Endodermal cell (in vitro differentiated cells): ENCODE results near the gene PCDHB3. TPM values are rescaled to one million over a fixed set of nuclear protein-coding genes. Genes with fewer than 3 reads are reported as not detected.
A peak's percentile ranks its signal among the peaks of the same experiment; 100 is the strongest.

Experiments used
- DNase-seq: peaks from one replicate; pipeline ENCODE4 v3.0.0-alpha.2; 2017
- H3K27ac ChIP-seq: 2 replicates; pipeline ENCODE4 v1.5.1; 2013; ENCODE audit warnings: mild to moderate bottlenecking, low read depth, low read length, moderate library complexity
- H3K27me3 ChIP-seq: 2 replicates; pipeline ENCODE4 v1.6.1; 2013; ENCODE audit warnings: mild to moderate bottlenecking, low read length, moderate library complexity; ENCODE audit not compliant: insufficient read depth, control insufficient read depth, poor library complexity, severe bottlenecking
- H3K36me3 ChIP-seq: 2 replicates; pipeline ENCODE4 v1.7.0; 2013; ENCODE audit warnings: mild to moderate bottlenecking, low read length, moderate library complexity; ENCODE audit not compliant: control insufficient read depth, insufficient read depth
- H3K4me1 ChIP-seq: one replicate; pipeline ENCODE4 v1.7.0; 2013; ENCODE audit warnings: low read length; ENCODE audit not compliant: control insufficient read depth, insufficient read depth
- H3K4me3 ChIP-seq: 2 replicates; pipeline ENCODE4 v1.5.1; 2013; ENCODE audit warnings: mild to moderate bottlenecking, low read length, moderate library complexity
- H3K9ac ChIP-seq: 2 replicates; pipeline ENCODE4 v1.6.1; 2013; ENCODE audit warnings: mild to moderate bottlenecking, low read length, moderate library complexity; ENCODE audit not compliant: poor library complexity, severe bottlenecking; ENCODE audit errors: extremely low read depth
- H3K9me3 ChIP-seq: 2 replicates; pipeline ENCODE4 v1.6.1; 2013; ENCODE audit warnings: mild to moderate bottlenecking, low read length, moderate library complexity; ENCODE audit not compliant: control insufficient read depth
- H3K27ac Mint-ChIP-seq: 2 replicates; pipeline ENCODE4 v1.8.0; 2020; ENCODE audit warnings: mixed read lengths
- H3K27me3 Mint-ChIP-seq: 2 replicates; pipeline ENCODE4 v1.8.0; 2021; ENCODE audit warnings: mild to moderate bottlenecking, mixed read lengths; ENCODE audit not compliant: insufficient read depth
- H3K36me3 Mint-ChIP-seq: 2 replicates; pipeline ENCODE4 v1.8.0; 2020; ENCODE audit warnings: low read depth, mixed read lengths
- H3K4me1 Mint-ChIP-seq: 2 replicates; pipeline ENCODE4 v1.8.0; 2020; ENCODE audit warnings: mixed read lengths
- H3K4me3 Mint-ChIP-seq: 2 replicates; pipeline ENCODE4 v1.8.0; 2020; ENCODE audit warnings: mild to moderate bottlenecking, moderate library complexity, mixed read lengths
- H3K9me3 Mint-ChIP-seq: 2 replicates; pipeline ENCODE4 v1.8.0; 2020; ENCODE audit warnings: mild to moderate bottlenecking, mixed read lengths
- WGBS, 2 experiments: methylation state at CpG; one replicate each; pipeline versions ENCODE4 v1.1.5 to v1.1.7; 2013; ENCODE audit warnings: missing lambda C conversion rate in 2 of 2, mixed read lengths in 1 of 2; ENCODE audit not compliant: insufficient coverage in 1 of 2, insufficient read length in 1 of 2; 5-methylcytosine and 5-hydroxymethylcytosine counted together
- total RNA-seq, 2 donors: library from RNA; stranded (reverse); fragmentation: NEBNext Ultra II Directional in 1 of 2; extraction: Animal tissue kit (Norgen Biotek cat#: 25700) in 1 of 2; gene quantifications; 2 replicates in 1 of 2; 3 replicates in 1 of 2; pipeline ENCODE4 v1.2.1, GENCODE V29; 2021
- TF ChIP-seq, protein P1 (sequence below): fragments of 200-600 bp; sonication (generic); conservative IDR thresholded peaks from 2 replicates; pipeline ENCODE4 v1.5.0; 2021; ENCODE audit warnings: antibody characterized with exemption, mild to moderate bottlenecking

The PCDHB3 gene
- total RNA-seq, 2 donors from 2014 or later = 4.3 to 17.7 TPM

GRCh38 chr5:141051521-141051866 lies 48.8 kb upstream of the PCDHB3 start:
- peak overlapping the region; percentile 84 for H3K4me3 ChIP-seq
- peaks cover 35% of the 10 kb centered on the region for H3K27me3 ChIP-seq
- TF ChIP-seq, protein P1, sequence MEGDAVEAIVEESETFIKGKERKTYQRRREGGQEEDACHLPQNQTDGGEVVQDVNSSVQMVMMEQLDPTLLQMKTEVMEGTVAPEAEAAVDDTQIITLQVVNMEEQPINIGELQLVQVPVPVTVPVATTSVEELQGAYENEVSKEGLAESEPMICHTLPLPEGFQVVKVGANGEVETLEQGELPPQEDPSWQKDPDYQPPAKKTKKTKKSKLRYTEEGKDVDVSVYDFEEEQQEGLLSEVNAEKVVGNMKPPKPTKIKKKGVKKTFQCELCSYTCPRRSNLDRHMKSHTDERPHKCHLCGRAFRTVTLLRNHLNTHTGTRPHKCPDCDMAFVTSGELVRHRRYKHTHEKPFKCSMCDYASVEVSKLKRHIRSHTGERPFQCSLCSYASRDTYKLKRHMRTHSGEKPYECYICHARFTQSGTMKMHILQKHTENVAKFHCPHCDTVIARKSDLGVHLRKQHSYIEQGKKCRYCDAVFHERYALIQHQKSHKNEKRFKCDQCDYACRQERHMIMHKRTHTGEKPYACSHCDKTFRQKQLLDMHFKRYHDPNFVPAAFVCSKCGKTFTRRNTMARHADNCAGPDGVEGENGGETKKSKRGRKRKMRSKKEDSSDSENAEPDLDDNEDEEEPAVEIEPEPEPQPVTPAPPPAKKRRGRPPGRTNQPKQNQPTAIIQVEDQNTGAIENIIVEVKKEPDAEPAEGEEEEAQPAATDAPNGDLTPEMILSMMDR = no peak
- no peaks in the 10 kb centered on the region for H3K4me1 ChIP-seq
- DNase-seq = peak; percentile 75
- H3K4me3 Mint-ChIP-seq = peak overlapping the region; percentile 64
- H3K27me3 Mint-ChIP-seq = peaks cover 62% of the 10 kb centered on the region
- no peaks in the 10 kb centered on the region for H3K36me3 ChIP-seq
- no peaks in the 10 kb centered on the region for H3K9me3 Mint-ChIP-seq
- no peak overlapping the region for H3K27ac Mint-ChIP-seq
- H3K9ac ChIP-seq = no peak overlapping the region
- no peaks in the 10 kb centered on the region for H3K9me3 ChIP-seq
- 12 to 13% methylated on average over 19 of the region's 19 CpGs for WGBS, 2 experiments
- H3K36me3 Mint-ChIP-seq = no peaks in the 10 kb centered on the region
- no peak overlapping the region for H3K27ac ChIP-seq
- H3K4me1 Mint-ChIP-seq = peaks cover 5% of the 10 kb centered on the region

GRCh38 chr5:141077826-141078225 lies 22.4 kb upstream of the PCDHB3 start:
- H3K27ac Mint-ChIP-seq = no peak overlapping the region
- H3K9ac ChIP-seq = no peak overlapping the region
- H3K9me3 Mint-ChIP-seq = peaks cover 5% of the 10 kb centered on the region
- TF ChIP-seq, protein P1 = no peak
- H3K4me3 ChIP-seq = no peak overlapping the region
- H3K4me3 Mint-ChIP-seq = peak overlapping the region; percentile 61
- no peaks in the 10 kb centered on the region for H3K9me3 ChIP-seq
- WGBS, 2 experiments = 96 to 99% methylated on average over 15 to 17 of the region's 17 CpGs
- DNase-seq = no peak
- H3K4me1 ChIP-seq = no peaks in the 10 kb centered on the region
- no peaks in the 10 kb centered on the region for H3K36me3 Mint-ChIP-seq
- peaks cover 22% of the 10 kb centered on the region for H3K27me3 Mint-ChIP-seq
- H3K27ac ChIP-seq = no peak overlapping the region
- no peaks in the 10 kb centered on the region for H3K4me1 Mint-ChIP-seq
- H3K27me3 ChIP-seq = no peaks in the 10 kb centered on the region
- H3K36me3 ChIP-seq = no peaks in the 10 kb centered on the region

DNA sequence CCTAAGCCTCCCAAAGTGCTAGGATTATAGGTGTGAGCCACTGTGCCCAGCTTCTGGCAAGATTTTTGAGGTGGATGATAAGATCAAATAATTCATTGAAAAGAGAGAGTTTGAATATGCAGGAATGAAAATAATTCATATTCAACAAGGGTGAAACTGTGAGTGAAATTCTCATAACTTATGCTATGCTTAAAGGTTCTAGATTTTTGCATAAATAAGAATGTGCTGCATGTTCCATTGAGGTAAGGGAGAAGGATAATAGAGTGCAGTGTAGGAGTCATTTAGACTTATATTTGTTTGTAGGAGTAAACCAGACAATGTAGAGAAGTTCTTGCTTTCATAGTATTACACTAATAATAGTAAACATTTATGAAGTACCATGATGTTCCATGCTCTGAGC lies 18.0 kb upstream of the PCDHB3 start:
- H3K9me3 Mint-ChIP-seq = peaks cover 9% of the 10 kb centered on the region
- no peak overlapping the region for H3K4me3 Mint-ChIP-seq
- no peak overlapping the region for H3K27ac Mint-ChIP-seq
- no peak overlapping the region for H3K4me3 ChIP-seq
- H3K4me1 Mint-ChIP-seq = no peaks in the 10 kb centered on the region
- no peaks in the 10 kb centered on the region for H3K27me3 ChIP-seq
- H3K36me3 ChIP-seq = no peaks in the 10 kb centered on the region
- H3K4me1 ChIP-seq = no peaks in the 10 kb centered on the region
- H3K9ac ChIP-seq = no peak overlapping the region
- H3K36me3 Mint-ChIP-seq = no peaks in the 10 kb centered on the region
- DNase-seq = no peak
- peaks cover 28% of the 10 kb centered on the region for H3K27me3 Mint-ChIP-seq
- TF ChIP-seq, protein P1 = no peak
- H3K9me3 ChIP-seq = no peaks in the 10 kb centered on the region
- H3K27ac ChIP-seq = no peak overlapping the region
